NCI-H510A (cell line): ENCODE results near the gene SNCG.
A peak's percentile ranks its signal among the peaks of the same experiment; 100 is the strongest.

ENCODE experiments used
- DNase-seq: peaks from one replicate; lab custom pipeline; 2025; lab: John Stamatoyannopoulos, UW

Gene SNCG

GRCh38 chr10:86960863-86961434 lies 2.5 kb downstream of the SNCG start:
- DNase-seq = no peak

- no peak for DNase-seq
These were observed 3.2 kb downstream of the SNCG start for GRCh38 chr10:86961481-86962091.

GRCh38 chr10:86962136-86962980 lies 4.0 kb downstream of the SNCG start:
- no peak for DNase-seq

GRCh38 chr10:86962981-86963310 lies 4.5 kb downstream of the SNCG start:
- DNase-seq = no peak

GRCh38 chr10:86963341-86963919 lies 5.0 kb downstream of the SNCG start:
- DNase-seq = no peak

GRCh38 chr10:86964061-86964846 lies 5.9 kb downstream of the SNCG start:
- no peak for DNase-seq

GRCh38 chr10:86964847-86965190 lies 6.4 kb downstream of the SNCG start:
- no peak for DNase-seq

- DNase-seq = no peak
These were observed 7.7 kb downstream of the SNCG start for GRCh38 chr10:86965986-86966654.

GRCh38 chr10:86967481-86967941 lies 9.1 kb downstream of the SNCG start:
- DNase-seq = no peak

- peak; percentile 6 for DNase-seq
These were observed 10.0 kb downstream of the SNCG start, which contains the start of gene ADIRF for GRCh38 chr10:86968271-86968993. Gene ADIRF (plus strand): TSS chr10:86968482. CDS start chr10:86968545, 63 bp downstream.

- no peak for DNase-seq
These were observed 10.6 kb downstream of the SNCG start for GRCh38 chr10:86968994-86969355.

GRCh38 chr10:86969421-86970041 lies 11.1 kb downstream of the SNCG start:
- no peak for DNase-seq

- peak; percentile 3 for DNase-seq
These were observed 12.0 kb downstream of the SNCG start for GRCh38 chr10:86970162-86970981.

- DNase-seq = no peak
These were observed 12.5 kb downstream of the SNCG start for GRCh38 chr10:86970982-86971231.

GRCh38 chr10:86971232-86971991 lies 13.0 kb downstream of the SNCG start:
- peak; percentile 76 for DNase-seq

- DNase-seq = no peak
These were observed 14.4 kb downstream of the SNCG start for GRCh38 chr10:86972613-86973380.

- DNase-seq = no peak
These were observed 16.1 kb downstream of the SNCG start for GRCh38 chr10:86974484-86974883.

- no peak for DNase-seq
These were observed 18.1 kb downstream of the SNCG start for GRCh38 chr10:86976362-86977056.
